DND-41 (cell line): Measurements from ENCODE around the gene IP6K3.

Experiments
- ATAC-seq: fragments of 200-7000 bp; cut with Tn5 transposase; 3 replicates; pipeline ENCODE4 v1.9.1; 2021; ENCODE audit warnings: low read depth; ENCODE audit not compliant: insufficient read depth
- DNase-seq: peaks from one replicate; pipeline ENCODE4 v3.0.0-alpha.2; 2020
- H2AFZ ChIP-seq: 2 replicates; pipeline ENCODE4 v1.6.0; 2012; ENCODE audit warnings: low read depth, low read length
- H3K27ac ChIP-seq: 2 replicates; pipeline ENCODE4 v1.5.1; 2012; ENCODE audit warnings: low read length, inconsistent platforms
- H3K27me3 ChIP-seq: fragments of 200-600 bp; sonication (generic); 2 replicates; pipeline ENCODE4 v1.6.0; 2012; ENCODE audit warnings: low read length, mild to moderate bottlenecking, inconsistent platforms; ENCODE audit not compliant: insufficient read depth, poor library complexity
- H3K36me3 ChIP-seq: 2 replicates; pipeline ENCODE4 v1.5.1; 2012; ENCODE audit warnings: low read length, inconsistent platforms; ENCODE audit not compliant: insufficient read depth
- H3K4me1 ChIP-seq: 2 replicates; pipeline ENCODE4 v1.5.1; 2012; ENCODE audit warnings: mild to moderate bottlenecking, low read length; ENCODE audit not compliant: insufficient read depth
- H3K4me2 ChIP-seq: 2 replicates; pipeline ENCODE4 v1.6.0; 2012; ENCODE audit warnings: mild to moderate bottlenecking, moderate library complexity, low read length, inconsistent platforms; ENCODE audit not compliant: insufficient read depth
- H3K4me3 ChIP-seq, 2 experiments: fragments of 200-600 bp in 1 of 2; shearing (Covaris generic) in 1 of 2; 2 replicates each; pipeline ENCODE4 v1.5.1; 2012 to 2016; ENCODE audit warnings: inconsistent platforms in 2 of 2, low read length in 2 of 2, mild to moderate bottlenecking in 2 of 2, low read depth in 1 of 2, moderate library complexity in 1 of 2
- H3K79me2 ChIP-seq: 2 replicates; pipeline ENCODE4 v1.6.0; 2012; ENCODE audit warnings: low read length, inconsistent platforms; ENCODE audit not compliant: insufficient read depth
- H3K9ac ChIP-seq: 2 replicates; pipeline ENCODE4 v1.6.0; 2012; ENCODE audit warnings: low read depth, mild to moderate bottlenecking, inconsistent platforms, low read length, moderate library complexity
- H3K9me3 ChIP-seq: 2 replicates; pipeline ENCODE4 v1.5.1; 2012; ENCODE audit warnings: low read length, moderate library complexity, mild to moderate bottlenecking, inconsistent platforms; ENCODE audit not compliant: insufficient read depth, severe bottlenecking
- H4K20me1 ChIP-seq: 2 replicates; pipeline ENCODE4 v1.6.0; 2012; ENCODE audit warnings: low read length; ENCODE audit not compliant: insufficient read depth
- EZH2 ChIP-seq: IDR thresholded peaks from 3 replicates; pipeline ENCODE4 v1.6.1; 2012; ENCODE audit warnings: borderline replicate concordance, low read depth, mild to moderate bottlenecking, moderate library complexity, low read length, inconsistent platforms; ENCODE audit not compliant: severe bottlenecking
- TF ChIP-seq, protein P1 (sequence below): IDR thresholded peaks from 2 replicates; pipeline ENCODE4 v1.5.1; 2012; ENCODE audit warnings: borderline replicate concordance, low read length, moderate library complexity, mild to moderate bottlenecking; ENCODE audit not compliant: poor library complexity, severe bottlenecking; ENCODE audit errors: extremely low read depth

The IP6K3 gene

DNA sequence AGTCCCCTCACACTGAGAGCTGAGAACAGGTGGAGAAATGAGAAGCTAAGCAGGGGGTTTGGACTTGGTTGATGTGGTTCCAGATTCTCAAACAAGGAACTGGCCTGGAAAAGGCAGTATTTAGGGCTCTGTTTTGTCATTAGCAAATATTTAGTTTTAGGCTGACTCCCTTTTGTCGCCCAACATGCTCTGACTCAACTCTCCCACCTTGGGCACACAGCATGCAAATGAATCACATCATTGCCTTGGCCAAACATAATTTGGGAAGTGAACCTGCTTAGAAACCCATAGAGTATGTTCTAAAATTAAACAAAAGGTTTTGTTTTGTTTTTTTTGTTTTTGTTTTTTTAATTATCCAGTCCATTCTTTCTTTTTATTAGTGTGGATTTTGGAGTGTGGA is 25.7 kb downstream of the IP6K3 start:
- no peaks in the 10 kb centered on the region for H3K79me2 ChIP-seq
- ATAC-seq: no peak

DNA sequence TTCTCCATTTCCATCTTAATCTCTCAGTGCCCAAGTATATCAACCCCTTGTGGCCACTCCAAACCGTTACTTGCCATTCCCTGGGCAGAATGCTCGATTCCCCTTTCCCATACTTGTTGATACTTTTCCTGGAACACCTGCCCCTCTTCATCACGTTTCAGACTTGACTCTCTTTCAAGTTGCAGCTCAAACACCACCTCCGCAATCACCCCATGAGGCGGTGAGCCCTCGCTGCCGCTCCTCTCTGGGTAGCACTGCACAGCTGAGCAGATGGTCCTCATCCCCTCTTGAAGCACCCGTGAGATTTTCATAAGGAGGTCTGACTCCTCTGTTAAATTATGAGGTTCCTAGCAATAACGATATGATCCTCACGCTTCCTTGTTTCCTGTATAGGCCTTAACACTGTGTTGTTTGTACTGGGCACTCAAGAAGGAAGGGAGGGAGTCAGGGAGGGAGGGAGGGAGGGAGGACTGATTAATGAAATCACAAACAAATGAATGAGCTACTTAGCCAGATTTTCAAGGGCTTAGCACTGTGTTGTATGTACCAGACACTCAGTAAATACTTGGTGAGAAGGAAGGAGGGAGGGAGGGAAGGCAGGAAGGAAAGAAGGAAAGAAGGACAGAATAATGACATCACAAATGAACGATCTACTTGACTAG is 27.2 kb downstream of the IP6K3 start:
- H3K9me3 ChIP-seq: no peaks in the 10 kb centered on the region
- H3K27ac ChIP-seq: no peak overlapping the region
- no peak for DNase-seq
- H3K9ac ChIP-seq: no peak overlapping the region
- TF ChIP-seq, protein P1, sequence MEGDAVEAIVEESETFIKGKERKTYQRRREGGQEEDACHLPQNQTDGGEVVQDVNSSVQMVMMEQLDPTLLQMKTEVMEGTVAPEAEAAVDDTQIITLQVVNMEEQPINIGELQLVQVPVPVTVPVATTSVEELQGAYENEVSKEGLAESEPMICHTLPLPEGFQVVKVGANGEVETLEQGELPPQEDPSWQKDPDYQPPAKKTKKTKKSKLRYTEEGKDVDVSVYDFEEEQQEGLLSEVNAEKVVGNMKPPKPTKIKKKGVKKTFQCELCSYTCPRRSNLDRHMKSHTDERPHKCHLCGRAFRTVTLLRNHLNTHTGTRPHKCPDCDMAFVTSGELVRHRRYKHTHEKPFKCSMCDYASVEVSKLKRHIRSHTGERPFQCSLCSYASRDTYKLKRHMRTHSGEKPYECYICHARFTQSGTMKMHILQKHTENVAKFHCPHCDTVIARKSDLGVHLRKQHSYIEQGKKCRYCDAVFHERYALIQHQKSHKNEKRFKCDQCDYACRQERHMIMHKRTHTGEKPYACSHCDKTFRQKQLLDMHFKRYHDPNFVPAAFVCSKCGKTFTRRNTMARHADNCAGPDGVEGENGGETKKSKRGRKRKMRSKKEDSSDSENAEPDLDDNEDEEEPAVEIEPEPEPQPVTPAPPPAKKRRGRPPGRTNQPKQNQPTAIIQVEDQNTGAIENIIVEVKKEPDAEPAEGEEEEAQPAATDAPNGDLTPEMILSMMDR: no peak
- no peak for TF ChIP-seq EZH2
- H3K4me1 ChIP-seq: no peaks in the 10 kb centered on the region
- H3K4me3 ChIP-seq: no peak overlapping the region
- ATAC-seq: no peak
- H3K4me2 ChIP-seq: no peak overlapping the region
- peaks cover 5% of the 10 kb centered on the region; the same call in 1 of the 2 replicates for H4K20me1 ChIP-seq
- no peaks in the 10 kb centered on the region for H3K36me3 ChIP-seq
- H3K79me2 ChIP-seq: no peaks in the 10 kb centered on the region
- H2AFZ ChIP-seq: no peak overlapping the region
- peaks cover 22% of the 10 kb centered on the region for H3K27me3 ChIP-seq

More for the DNA sequence above, 25.7 kb downstream of the IP6K3 start:
- H3K9me3 ChIP-seq: no peaks in the 10 kb centered on the region
- no peak for DNase-seq
- H3K4me3 ChIP-seq: no peak overlapping the region
- no peak overlapping the region for H3K9ac ChIP-seq
- H3K36me3 ChIP-seq: no peaks in the 10 kb centered on the region
- no peak overlapping the region for H2AFZ ChIP-seq
- H3K4me2 ChIP-seq: no peak overlapping the region
- TF ChIP-seq EZH2: no peak
- TF ChIP-seq, protein P1: no peak
- peaks cover 5% of the 10 kb centered on the region; the same call in 1 of the 2 replicates for H4K20me1 ChIP-seq
- peaks cover 30% of the 10 kb centered on the region for H3K27me3 ChIP-seq
- no peaks in the 10 kb centered on the region for H3K4me1 ChIP-seq
- no peak overlapping the region for H3K27ac ChIP-seq

DNA sequence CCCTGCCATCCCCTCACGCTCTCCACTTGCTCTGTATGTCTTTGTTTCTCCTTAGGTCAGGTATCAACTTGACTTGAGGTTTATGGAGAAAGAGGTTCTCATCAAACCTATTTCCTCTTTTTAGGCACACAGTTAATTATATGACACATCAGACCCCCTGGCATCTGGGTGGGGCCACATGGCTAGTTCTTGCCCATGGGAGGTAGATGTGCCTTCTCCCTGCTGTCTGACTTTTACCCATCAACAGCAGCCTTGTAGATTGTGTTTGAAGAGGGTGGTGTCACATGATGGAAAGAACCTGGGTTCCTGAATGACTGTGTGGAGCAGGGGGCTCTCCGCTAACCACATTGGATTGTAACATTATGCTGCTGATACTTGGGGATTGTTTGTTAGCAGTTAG is 28.0 kb downstream of the IP6K3 start:
- Histone ChIP-seq H3K9me3 (no peaks in the 10 kb centered on the region), H3K27ac (no peak overlapping the region), H3K4me3 (no peak overlapping the region), H3K9ac (no peak overlapping the region), H3K4me2 (no peak overlapping the region), H3K4me1 (no peaks in the 10 kb centered on the region), H3K36me3 (no peaks in the 10 kb centered on the region), H4K20me1 (peaks cover 3% of the 10 kb centered on the region; the same call in 1 of the 2 replicates), H3K79me2 (no peaks in the 10 kb centered on the region), H3K27me3 (peaks cover 14% of the 10 kb centered on the region), H2AFZ (no peak overlapping the region)
- DNase-seq (no peak), ATAC-seq (no peak)
- TF ChIP-seq EZH2: no peak
- TF ChIP-seq, protein P1: no peak
